ENCODE data around the gene FXYD5.

DNA sequence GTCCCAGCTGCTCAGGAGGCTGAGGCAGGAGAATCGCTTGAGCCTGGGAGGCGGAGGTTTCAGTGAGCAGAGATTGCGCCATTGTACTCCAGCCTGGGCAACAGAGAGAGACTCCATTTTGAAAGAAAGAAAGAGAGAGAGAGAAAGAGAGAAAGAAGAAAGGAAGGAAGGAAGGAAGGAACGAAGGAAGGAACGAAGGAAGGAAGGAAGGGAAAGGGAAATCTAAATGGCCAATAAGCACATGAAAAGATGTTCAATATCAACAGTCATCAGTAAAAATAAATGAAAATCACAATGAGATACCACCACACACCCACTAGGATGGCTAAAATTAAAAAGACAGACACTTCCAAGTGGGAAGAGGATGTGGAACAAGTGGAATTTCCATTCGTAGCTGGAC is 19.7 kb downstream of the FXYD5 start:
- no peak for TF ChIP-seq HCFC1 (IDR thresholded peaks at IDR 0.05; ENCODE audit: low read length)
- TF ChIP-seq, protein P1, sequence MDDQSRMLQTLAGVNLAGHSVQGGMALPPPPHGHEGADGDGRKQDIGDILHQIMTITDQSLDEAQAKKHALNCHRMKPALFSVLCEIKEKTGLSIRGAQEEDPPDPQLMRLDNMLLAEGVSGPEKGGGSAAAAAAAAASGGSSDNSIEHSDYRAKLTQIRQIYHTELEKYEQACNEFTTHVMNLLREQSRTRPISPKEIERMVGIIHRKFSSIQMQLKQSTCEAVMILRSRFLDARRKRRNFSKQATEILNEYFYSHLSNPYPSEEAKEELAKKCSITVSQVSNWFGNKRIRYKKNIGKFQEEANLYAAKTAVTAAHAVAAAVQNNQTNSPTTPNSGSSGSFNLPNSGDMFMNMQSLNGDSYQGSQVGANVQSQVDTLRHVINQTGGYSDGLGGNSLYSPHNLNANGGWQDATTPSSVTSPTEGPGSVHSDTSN (IDR thresholded peaks at IDR 0.05; ENCODE audit: insufficient replicate concordance, low read depth, low read length): no peak
- TF ChIP-seq, protein P2, sequence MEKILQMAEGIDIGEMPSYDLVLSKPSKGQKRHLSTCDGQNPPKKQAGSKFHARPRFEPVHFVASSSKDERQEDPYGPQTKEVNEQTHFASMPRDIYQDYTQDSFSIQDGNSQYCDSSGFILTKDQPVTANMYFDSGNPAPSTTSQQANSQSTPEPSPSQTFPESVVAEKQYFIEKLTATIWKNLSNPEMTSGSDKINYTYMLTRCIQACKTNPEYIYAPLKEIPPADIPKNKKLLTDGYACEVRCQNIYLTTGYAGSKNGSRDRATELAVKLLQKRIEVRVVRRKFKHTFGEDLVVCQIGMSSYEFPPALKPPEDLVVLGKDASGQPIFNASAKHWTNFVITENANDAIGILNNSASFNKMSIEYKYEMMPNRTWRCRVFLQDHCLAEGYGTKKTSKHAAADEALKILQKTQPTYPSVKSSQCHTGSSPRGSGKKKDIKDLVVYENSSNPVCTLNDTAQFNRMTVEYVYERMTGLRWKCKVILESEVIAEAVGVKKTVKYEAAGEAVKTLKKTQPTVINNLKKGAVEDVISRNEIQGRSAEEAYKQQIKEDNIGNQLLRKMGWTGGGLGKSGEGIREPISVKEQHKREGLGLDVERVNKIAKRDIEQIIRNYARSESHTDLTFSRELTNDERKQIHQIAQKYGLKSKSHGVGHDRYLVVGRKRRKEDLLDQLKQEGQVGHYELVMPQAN (conservative IDR thresholded peaks at IDR 0.05): no peak
- TF ChIP-seq, protein P3, sequence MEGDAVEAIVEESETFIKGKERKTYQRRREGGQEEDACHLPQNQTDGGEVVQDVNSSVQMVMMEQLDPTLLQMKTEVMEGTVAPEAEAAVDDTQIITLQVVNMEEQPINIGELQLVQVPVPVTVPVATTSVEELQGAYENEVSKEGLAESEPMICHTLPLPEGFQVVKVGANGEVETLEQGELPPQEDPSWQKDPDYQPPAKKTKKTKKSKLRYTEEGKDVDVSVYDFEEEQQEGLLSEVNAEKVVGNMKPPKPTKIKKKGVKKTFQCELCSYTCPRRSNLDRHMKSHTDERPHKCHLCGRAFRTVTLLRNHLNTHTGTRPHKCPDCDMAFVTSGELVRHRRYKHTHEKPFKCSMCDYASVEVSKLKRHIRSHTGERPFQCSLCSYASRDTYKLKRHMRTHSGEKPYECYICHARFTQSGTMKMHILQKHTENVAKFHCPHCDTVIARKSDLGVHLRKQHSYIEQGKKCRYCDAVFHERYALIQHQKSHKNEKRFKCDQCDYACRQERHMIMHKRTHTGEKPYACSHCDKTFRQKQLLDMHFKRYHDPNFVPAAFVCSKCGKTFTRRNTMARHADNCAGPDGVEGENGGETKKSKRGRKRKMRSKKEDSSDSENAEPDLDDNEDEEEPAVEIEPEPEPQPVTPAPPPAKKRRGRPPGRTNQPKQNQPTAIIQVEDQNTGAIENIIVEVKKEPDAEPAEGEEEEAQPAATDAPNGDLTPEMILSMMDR (IDR thresholded peaks at IDR 0.05 in 2 of 3, conservative IDR thresholded peaks at IDR 0.05 in 1 of 3; ENCODE audit: control insufficient read depth in 2 of 3, extremely low read depth in 1 of 3, insufficient read depth in 1 of 3, low read depth in 3 of 3, low read length in 3 of 3): no peak
- no peak for TF ChIP-seq CBX3 (IDR thresholded peaks at IDR 0.05; ENCODE audit: borderline replicate concordance, low read depth)
- no peak for TF ChIP-seq EZH2 (IDR thresholded peaks at IDR 0.05; ENCODE audit: borderline replicate concordance, control insufficient read depth, low read depth, low read length)
- TF ChIP-seq RAD21 (IDR thresholded peaks at IDR 0.05; ENCODE audit: insufficient read depth, low read depth, low read length): no peak

Measured in GM12878 (cell line).